ENCODE measurements around the gene G6PC1. TPM values are rescaled to one million over a fixed set of nuclear protein-coding genes. Genes with fewer than 3 reads are reported as not detected.

Gene G6PC1
- total RNA-seq, 1 experiment from 2014 or later = 0.10 TPM

GRCh38 chr17:42866216-42866615, 34.4 kb upstream of the G6PC1 start:
- no peak for ATAC-seq
- Histone ChIP-seq H4K20me1 (ENCODE audit: insufficient read depth) (no peaks in the 10 kb centered on the region), H3K27ac (ENCODE audit: low read depth, low read length) (no peak overlapping the region), H3K36me3 (ENCODE audit: control insufficient read depth in 1 of 2, insufficient read depth in 2 of 2, low read length in 2 of 2) (no peaks in the 10 kb centered on the region), H3K9me2 (ENCODE audit: insufficient read depth) (no peaks in the 10 kb centered on the region), H3K27me3 (ENCODE audit: insufficient read depth, low read length) (no peaks in the 10 kb centered on the region), H3K4me3 (replicated peaks in 1 of 2; ENCODE audit: low read depth in 1 of 2, low read length in 2 of 2) (no peak overlapping the region), H3K4me2 (ENCODE audit: low read length) (no peak overlapping the region), H3K79me2 (ENCODE audit: insufficient read depth, low read length) (no peaks in the 10 kb centered on the region), H3K4me1 (ENCODE audit: control insufficient read depth in 1 of 2, insufficient read depth in 2 of 2, low read length in 2 of 2) (peaks cover 0 to 3% of the 10 kb centered on the region in 2 experiments; a peak in 1 of 4 replicates), H3K9me3 (ENCODE audit: control insufficient read depth in 1 of 2, insufficient read depth in 1 of 2, low read depth in 1 of 2, low read length in 2 of 2) (no peaks in the 10 kb centered on the region), H3K9ac (ENCODE audit: low read length) (no peak overlapping the region), H2AFZ (ENCODE audit: low read depth, low read length, poor library complexity, severe bottlenecking) (no peak overlapping the region)
- intact Hi-C loops (cut with micrococcal nuclease) = no loop called here
- CTCF ChIA-PET = no interaction called here
- DNase-seq (ENCODE audit: low read depth, low spot score) = no peak
- POLR2A ChIA-PET = no interaction called here
- TF ChIP-seq REST (IDR thresholded peaks at IDR 0.05; ENCODE audit: low read depth) = no peak
- TF ChIP-seq TCF7L2 (IDR thresholded peaks at IDR 0.05; ENCODE audit: borderline replicate concordance, extremely low read depth, insufficient read depth, insufficient read length) = no peak
- no peak for TF ChIP-seq SP1 (IDR thresholded peaks at IDR 0.05; ENCODE audit: low read depth)
- TF ChIP-seq FOSL1 (IDR thresholded peaks at IDR 0.05; ENCODE audit: low read depth) = no peak
- TF ChIP-seq EZH2 (IDR thresholded peaks at IDR 0.05) = no peak
- no peak for TF ChIP-seq ZNF274 (IDR thresholded peaks at IDR 0.05; ENCODE audit: low read depth, low read length)
- RAD21 ChIA-PET (ENCODE audit: low non-redundant PET in 1 of 2, low total read pairs in 2 of 2, uncharacterized antibody in 2 of 2, unreplicated experiment in 2 of 2) = no interaction called here
- BruUV-seq (replicated peaks) = no TSS peak
